IMR-90 (cell line): Measurements from ENCODE around the gene HACE1. TPM values are rescaled to one million over a fixed set of nuclear protein-coding genes. Genes with fewer than 3 reads are reported as not detected.

Source experiments
- ATAC-seq: fragments of 200-7000 bp; cut with Tn5 transposase; 2 replicates; pipeline ENCODE4 v1.9.1; 2020; ENCODE audit warnings: low read depth, mild to moderate bottlenecking, moderate library complexity
- BruUV-seq: library from RNA; stranded (reverse); fragments of 400-500 nt; replicated peaks from 2 replicates; lab custom pipeline; 2021; lab: Mats Ljungman, UMichigan
- CTCF ChIA-PET: fragments of 300-600 bp; formaldehyde crosslinking; extraction: SDS; loops from one replicate; lab custom pipeline; 2021; ENCODE audit warnings: antibody characterized with exemption; lab: Yijun Ruan, JAX
- POLR2A ChIA-PET: fragments of 300-600 bp; sonication (Branson Sonifier 250); formaldehyde crosslinking; loops from one replicate; lab custom pipeline; 2022; ENCODE audit warnings: antibody characterized with exemption; ENCODE audit not compliant: unreplicated experiment; lab: Charles Lee
- DNase-seq: peaks from one replicate; pipeline ENCODE4 v3.0.0; 2013
- H2AFZ ChIP-seq: replicated peaks from 2 replicates; pipeline ENCODE3; 2013; ENCODE audit warnings: low read length, mild to moderate bottlenecking; ENCODE audit not compliant: poor library complexity
- H2AK5ac ChIP-seq: 2 replicates; pipeline ENCODE4 v1.6.1; 2013; ENCODE audit warnings: low read depth, low read length, inconsistent platforms
- H2AK9ac ChIP-seq: replicated peaks from 2 replicates; pipeline ENCODE3; 2013; ENCODE audit warnings: mild to moderate bottlenecking, low read depth, low read length, moderate library complexity; ENCODE audit not compliant: poor library complexity
- H2BK120ac ChIP-seq: 2 replicates; pipeline ENCODE4 v1.6.1; 2013; ENCODE audit warnings: low read depth, low read length, inconsistent platforms
- H2BK15ac ChIP-seq: 3 replicates; pipeline ENCODE4 v1.6.1; 2013; ENCODE audit warnings: low read depth, low read length, inconsistent platforms
- H2BK20ac ChIP-seq: 2 replicates; pipeline ENCODE4 v1.6.1; 2013; ENCODE audit warnings: low read depth, mild to moderate bottlenecking, inconsistent platforms, low read length, moderate library complexity
- H2BK5ac ChIP-seq: 2 replicates; pipeline ENCODE4 v1.6.1; 2013; ENCODE audit warnings: mild to moderate bottlenecking, low read depth, low read length, inconsistent platforms; ENCODE audit not compliant: poor library complexity, severe bottlenecking
- H3K14ac ChIP-seq: replicated peaks from 2 replicates; pipeline ENCODE4 v1.6.1; 2013; ENCODE audit warnings: low read depth, low read length, inconsistent platforms
- H3K18ac ChIP-seq: 2 replicates; pipeline ENCODE4 v1.6.1; 2013; ENCODE audit warnings: low read depth, low read length, control low read depth
- H3K23ac ChIP-seq: 2 replicates; pipeline ENCODE4 v1.6.1; 2013; ENCODE audit warnings: low read depth, low read length, inconsistent platforms
- H3K27ac ChIP-seq: 2 replicates; pipeline ENCODE4 v1.5.1; 2013; ENCODE audit warnings: mild to moderate bottlenecking, control low read depth, low read length; ENCODE audit not compliant: insufficient read depth
- H3K27me3 ChIP-seq: 2 replicates; pipeline ENCODE4 v1.6.1; 2013; ENCODE audit warnings: low read length; ENCODE audit not compliant: control insufficient read depth, insufficient read depth
- H3K36me3 ChIP-seq: 2 replicates; pipeline ENCODE4 v1.6.1; 2013; ENCODE audit warnings: low read length, mixed read lengths; ENCODE audit not compliant: control insufficient read depth, insufficient read depth
- H3K4ac ChIP-seq: 2 replicates; pipeline ENCODE4 v1.6.1; 2013; ENCODE audit warnings: low read depth, low read length, inconsistent platforms
- H3K4me1 ChIP-seq: 2 replicates; pipeline ENCODE4 v1.6.1; 2013; ENCODE audit warnings: low read length, mixed read lengths; ENCODE audit not compliant: control insufficient read depth, insufficient read depth
- H3K4me2 ChIP-seq: 2 replicates; pipeline ENCODE4 v1.6.1; 2013; ENCODE audit warnings: low read depth, mild to moderate bottlenecking, control low read depth, low read length, moderate library complexity
- H3K4me3 ChIP-seq: 2 replicates; pipeline ENCODE4 v1.5.1; 2013; ENCODE audit warnings: low read depth, mild to moderate bottlenecking, control low read depth, low read length, moderate library complexity; ENCODE audit not compliant: insufficient read depth
- H3K56ac ChIP-seq: 2 replicates; pipeline ENCODE4 v1.6.1; 2013; ENCODE audit warnings: low read length, inconsistent platforms; ENCODE audit not compliant: insufficient read depth; ENCODE audit errors: extremely low read depth
- H3K79me1 ChIP-seq, 2 experiments: 2 replicates each; pipeline ENCODE4 v1.6.1; 2013; ENCODE audit warnings: low read length in 2 of 2, inconsistent platforms in 1 of 2, low read depth in 1 of 2
- H3K9ac ChIP-seq: 2 replicates; pipeline ENCODE4 v1.6.1; 2013; ENCODE audit warnings: low read depth, low read length, control low read depth
- H3K9me1 ChIP-seq: 2 replicates; pipeline ENCODE4 v1.6.1; 2013; ENCODE audit warnings: low read length, inconsistent platforms; ENCODE audit not compliant: insufficient read depth
- H3K9me3 ChIP-seq: 2 replicates; pipeline ENCODE4 v1.6.1; 2013; ENCODE audit warnings: low read length; ENCODE audit not compliant: control insufficient read depth, insufficient read depth
- H4K20me1 ChIP-seq: 2 replicates; pipeline ENCODE4 v1.6.1; 2013; ENCODE audit warnings: low read length, inconsistent platforms; ENCODE audit not compliant: insufficient read depth
- H4K5ac ChIP-seq: 2 replicates; pipeline ENCODE4 v1.6.1; 2013; ENCODE audit warnings: mild to moderate bottlenecking, low read depth, low read length, control low read depth
- H4K8ac ChIP-seq, 2 experiments: 2 replicates each; pipeline ENCODE4 v1.6.1; 2013; ENCODE audit warnings: low read depth in 2 of 2, low read length in 2 of 2, control low read depth in 1 of 2, inconsistent platforms in 1 of 2
- H4K91ac ChIP-seq: 2 replicates; pipeline ENCODE4 v1.6.1; 2013; ENCODE audit warnings: low read depth, low read length, inconsistent platforms; ENCODE audit not compliant: insufficient read depth
- BHLHE40 ChIP-seq: fragments of 150-350 bp; IDR thresholded peaks from 2 replicates; pipeline ENCODE4 v1.6.1; 2016; ENCODE audit warnings: mild to moderate bottlenecking, low read depth, low read length
- CHD1 ChIP-seq: IDR thresholded peaks from 2 replicates; pipeline ENCODE4 v1.6.1; 2012; ENCODE audit warnings: low read depth, low read length, improper control_type of control experiment
- CTCF ChIP-seq: conservative IDR thresholded peaks from 2 replicates; pipeline ENCODE4 v1.5.1; 2012; ENCODE audit warnings: mild to moderate bottlenecking, low read depth, low read length, improper control_type of control experiment
- WGBS, 2 experiments: methylation state at CpG; one replicate each; pipeline versions ENCODE4 v1.1.5 to v1.1.7; 2013; ENCODE audit warnings: missing lambda C conversion rate in 2 of 2; ENCODE audit not compliant: insufficient read length in 1 of 2; ENCODE audit errors: extremely low coverage in 2 of 2; 5-methylcytosine and 5-hydroxymethylcytosine counted together
- dilution Hi-C: fragments of 300-500 bp; cut with HindIII; formaldehyde crosslinking; loops from one replicate; pipeline ENCODE4 v1.14.3; 2018; ENCODE audit warnings: low sequenced_read_pairs; ENCODE audit not compliant: unreplicated experiment
- in situ Hi-C: fragments of 300-500 bp; cut with MboI; formaldehyde crosslinking; loops from 3 replicates; pipeline ENCODE4 v1.14.3; 2019; ENCODE audit warnings: low sequenced_read_pairs, inconsistent platforms, mixed read lengths
- intact Hi-C: fragments of 100-400 bp; cut with micrococcal nuclease; formaldehyde crosslinking; loops from 2 replicates; pipeline ENCODE4 v1.10.0; 2022
- polyA plus RNA-seq, 3 experiments: library from polyadenylated mRNA; depleted of rRNA; stranded (reverse); fragments of >200 nt; gene quantifications; 2 replicates each; pipeline ENCODE4 v1.2.3, GENCODE V29; 2012; ENCODE audit warnings: low replicate concordance in 1 of 3
- total RNA-seq: library from RNA; depleted of rRNA; stranded (reverse); fragments of >200 nt; gene quantifications from 2 replicates; pipeline ENCODE4 v1.2.3, GENCODE V29; 2012

The HACE1 gene
- total and polyA plus RNA-seq, 2 of the 4 experiments (the other 2 are of a cell fraction): 5.4 to 10.8 TPM

GRCh38 chr6:104896914-104897313 is 37.2 kb upstream of the HACE1 start:
- H3K9me3 ChIP-seq: no peaks in the 10 kb centered on the region
- in situ Hi-C loops: no loop called here
- no peak overlapping the region for H2AFZ ChIP-seq
- DNase-seq (no peak), ATAC-seq (no peak)
- no peak overlapping the region for H3K4me3 ChIP-seq
- no peak overlapping the region for H2BK15ac ChIP-seq
- H2BK120ac ChIP-seq: no peak overlapping the region
- no peaks in the 10 kb centered on the region for H3K36me3 ChIP-seq
- ChIA-PET POLR2A (no interaction called here), CTCF (no interaction called here)
- H3K4ac ChIP-seq: no peak overlapping the region
- dilution Hi-C loops: no loop called here
- H3K23ac ChIP-seq: no peak overlapping the region
- no peak overlapping the region for H3K27ac ChIP-seq
- H3K9ac ChIP-seq: no peak overlapping the region
- intact Hi-C loops: no loop called here
- no peak overlapping the region for H2AK5ac ChIP-seq
- H3K56ac ChIP-seq: no peak overlapping the region
- H2AK9ac ChIP-seq: no peak overlapping the region
- no peak overlapping the region for H2BK20ac ChIP-seq
- no peak overlapping the region for H3K18ac ChIP-seq
- H3K9me1 ChIP-seq: no peaks in the 10 kb centered on the region
- no peak overlapping the region for H4K5ac ChIP-seq
- BruUV-seq: no TSS peak
- H2BK5ac ChIP-seq: no peak overlapping the region
- H3K27me3 ChIP-seq: peaks cover 2% of the 10 kb centered on the region; the same call in 1 of the 2 replicates
- no peaks in the 10 kb centered on the region for H4K20me1 ChIP-seq
- H3K79me1 ChIP-seq: no peaks in the 10 kb centered on the region
- H3K4me1 ChIP-seq: no peaks in the 10 kb centered on the region
- H3K4me2 ChIP-seq: no peak overlapping the region
- H4K91ac ChIP-seq: no peak overlapping the region
- no peak overlapping the region for H4K8ac ChIP-seq
- TF ChIP-seq CHD1 (no peak), BHLHE40 (no peak), CTCF (peak; percentile 34)
- no peak overlapping the region for H3K14ac ChIP-seq
- 80% methylated on average over 1 of the region's 5 CpGs; no CpG with 5 or more reads in 1 of the 2 experiments for WGBS, 2 experiments
